GM15510 (cell line): ENCODE results near the gene FAM13C.

ENCODE experiments used
- POLR2A ChIP-seq: IDR thresholded peaks from 3 replicates; pipeline ENCODE4 v1.6.1; 2011; ENCODE audit warnings: borderline replicate concordance; ENCODE audit not compliant: insufficient read length; ENCODE audit errors: extremely low read depth

The FAM13C gene

GRCh38 chr10:59337201-59337652, 25.1 kb downstream of the FAM13C start:
- no peak for TF ChIP-seq POLR2A

GRCh38 chr10:59336632-59337031, 25.7 kb downstream of the FAM13C start:
- TF ChIP-seq POLR2A: no peak

DNA sequence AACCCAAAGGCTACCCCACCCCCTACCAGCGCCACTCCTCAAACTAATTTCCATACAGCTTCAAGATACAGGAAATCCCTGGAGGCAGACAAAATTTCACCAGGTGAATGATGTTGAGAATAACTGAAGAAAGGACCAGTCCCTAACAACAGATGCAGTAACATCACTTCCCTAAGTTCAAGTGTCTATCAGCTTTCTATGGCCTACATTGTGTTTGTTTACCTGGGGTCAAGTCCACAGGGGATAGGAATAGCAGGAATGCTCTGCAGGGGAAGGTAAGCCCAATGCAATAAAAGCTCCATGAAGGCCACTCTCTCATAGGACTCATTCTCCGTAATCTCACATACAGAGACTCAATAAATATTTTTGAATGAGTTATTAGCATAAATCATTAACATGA, 26.9 kb downstream of the FAM13C start:
- TF ChIP-seq POLR2A: no peak

DNA sequence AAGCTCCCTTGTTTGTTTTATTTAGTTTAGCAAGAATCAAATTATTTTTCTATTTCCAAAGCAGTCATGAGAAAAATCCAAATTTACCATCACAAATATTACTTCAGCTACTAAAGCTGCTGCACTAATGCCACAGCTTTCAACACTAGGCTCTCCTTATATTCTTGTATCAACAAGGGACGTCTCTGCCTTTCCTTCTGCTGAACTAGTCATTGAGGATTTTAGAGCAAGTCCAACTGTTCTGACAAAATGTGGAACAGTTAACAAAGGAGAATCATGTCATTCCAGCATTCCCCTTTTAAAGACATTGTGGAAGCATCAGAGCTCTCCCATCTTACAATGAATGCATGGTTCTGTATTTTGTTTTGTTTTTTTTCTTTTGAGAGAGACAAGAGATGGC, 28.6 kb downstream of the FAM13C start:
- no peak for TF ChIP-seq POLR2A

DNA sequence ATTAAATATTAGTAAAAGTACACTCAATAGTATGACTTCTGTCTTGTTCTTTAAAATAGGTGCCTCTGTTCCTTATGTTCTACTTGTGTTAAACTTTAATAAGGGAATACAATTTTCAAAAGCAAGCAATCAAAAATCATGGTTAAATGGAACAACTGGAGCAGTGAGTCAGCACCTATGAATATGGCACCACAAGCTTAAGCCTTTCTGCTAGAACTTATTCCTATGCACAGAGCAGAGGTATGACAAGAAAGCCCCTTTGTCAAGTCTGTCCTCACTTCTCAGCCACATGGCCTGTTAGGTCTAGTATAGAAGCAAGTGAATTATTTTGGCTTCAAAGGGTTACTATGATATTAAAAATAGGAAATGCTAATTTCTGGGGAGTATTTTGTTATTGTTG, 29.8 kb downstream of the FAM13C start:
- TF ChIP-seq POLR2A: no peak

DNA sequence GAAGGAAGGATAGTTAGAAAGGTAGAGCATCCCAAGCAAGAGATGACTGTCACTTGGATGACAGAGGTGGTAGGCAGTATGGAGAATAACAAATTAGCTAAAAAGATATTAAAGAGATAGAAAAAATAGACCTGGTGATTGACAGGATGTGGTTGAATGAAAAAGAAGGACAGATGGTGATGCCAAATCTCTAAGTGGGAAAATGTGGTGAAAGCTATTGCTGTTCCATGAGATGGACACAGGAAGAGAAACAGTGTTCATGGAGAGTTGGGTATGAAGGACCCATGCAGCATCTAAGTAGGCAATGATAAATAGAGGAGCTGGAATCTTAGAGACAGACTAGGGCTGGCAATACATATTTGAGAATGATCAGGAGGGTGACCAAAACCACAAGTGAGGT, 30.7 kb downstream of the FAM13C start:
- TF ChIP-seq POLR2A: no peak

DNA sequence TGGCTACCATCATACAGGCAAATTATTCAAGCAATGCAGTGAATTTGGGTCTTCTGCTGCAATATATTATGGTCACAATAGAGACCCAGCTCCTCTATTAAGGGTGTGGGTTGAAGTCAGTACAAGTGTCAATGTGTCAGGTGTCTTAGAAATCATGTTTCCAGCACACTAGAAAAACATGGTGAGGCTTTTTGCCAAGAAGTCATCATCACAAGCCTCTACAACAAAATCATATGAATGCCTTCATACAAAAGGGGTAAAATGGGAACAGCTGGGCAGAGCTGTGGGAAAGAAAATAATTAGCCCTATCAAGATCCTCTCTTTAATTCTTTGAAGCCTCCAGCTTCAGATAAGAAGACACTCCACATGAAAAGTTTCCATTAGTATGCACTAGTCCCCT, 37.2 kb downstream of the FAM13C start:
- TF ChIP-seq POLR2A: no peak

DNA sequence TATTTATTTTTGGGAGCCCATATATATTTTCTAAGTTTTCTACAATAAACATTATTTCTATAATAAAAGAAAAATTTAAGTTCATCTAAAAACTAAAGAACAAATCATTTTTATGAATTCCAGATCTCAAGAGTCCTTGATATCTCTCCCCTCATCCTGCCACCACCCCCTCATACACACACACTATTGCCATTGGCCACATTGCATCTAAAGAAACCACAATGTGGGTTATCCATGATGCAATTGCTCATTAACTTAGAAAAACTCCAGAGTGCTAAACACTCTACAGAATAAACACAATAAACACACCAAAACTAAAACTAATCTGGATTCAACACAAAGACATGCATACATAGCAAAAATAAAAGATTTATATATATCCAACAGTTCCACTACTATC, 37.8 kb downstream of the FAM13C start:
- TF ChIP-seq POLR2A: no peak

DNA sequence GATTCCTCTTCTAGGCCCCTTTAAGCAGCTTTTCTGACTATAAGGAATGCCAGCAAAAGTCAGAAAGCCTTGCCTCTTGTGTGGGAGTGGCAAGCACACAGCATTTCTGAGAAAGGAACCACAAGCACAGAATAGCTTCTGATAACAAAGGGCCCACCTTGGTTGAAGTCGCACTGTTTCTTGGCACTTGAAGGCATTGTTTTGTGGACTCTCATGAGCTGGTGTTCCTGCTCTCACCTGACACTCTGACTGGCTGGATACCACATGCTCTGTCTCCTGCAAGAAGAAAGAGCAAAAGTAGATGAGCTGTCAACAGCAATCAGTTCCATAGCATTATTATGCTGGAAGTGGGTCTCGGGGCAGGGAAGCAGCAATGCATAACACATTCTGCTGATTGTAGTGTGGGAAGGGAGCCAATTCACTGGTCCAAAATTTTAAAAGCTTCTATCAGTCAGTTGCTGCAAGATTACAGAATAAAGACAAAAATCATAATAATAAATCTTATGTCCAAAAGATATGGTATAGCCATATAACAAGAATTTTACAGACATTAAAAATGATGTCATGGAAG, 38.4 kb downstream of the FAM13C start:
- TF ChIP-seq POLR2A: no peak

DNA sequence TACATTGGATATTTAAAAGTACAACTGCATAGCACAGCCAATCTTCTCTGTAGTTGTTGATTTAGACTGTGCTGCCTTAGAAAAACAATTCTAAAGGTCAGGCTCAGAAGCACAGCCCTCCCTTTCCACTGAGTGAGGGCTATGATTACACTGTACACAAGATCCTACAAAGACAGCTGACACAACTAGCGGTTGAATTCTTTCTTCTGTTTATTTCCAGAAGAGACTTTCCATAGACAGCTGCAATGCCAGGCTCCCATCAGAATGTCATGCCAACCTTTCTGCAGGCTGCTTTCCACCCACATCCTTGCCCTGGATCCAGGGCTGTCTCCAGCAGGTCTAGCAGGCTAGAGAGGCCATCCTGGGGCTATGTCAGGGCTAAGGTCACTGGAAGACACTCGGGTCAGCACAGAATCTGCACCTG, 39.3 kb downstream of the FAM13C start:
- TF ChIP-seq POLR2A: no peak

- no peak for TF ChIP-seq POLR2A
Observed at GRCh38 chr10:59322131-59322530, 40.2 kb downstream of the FAM13C start.

DNA sequence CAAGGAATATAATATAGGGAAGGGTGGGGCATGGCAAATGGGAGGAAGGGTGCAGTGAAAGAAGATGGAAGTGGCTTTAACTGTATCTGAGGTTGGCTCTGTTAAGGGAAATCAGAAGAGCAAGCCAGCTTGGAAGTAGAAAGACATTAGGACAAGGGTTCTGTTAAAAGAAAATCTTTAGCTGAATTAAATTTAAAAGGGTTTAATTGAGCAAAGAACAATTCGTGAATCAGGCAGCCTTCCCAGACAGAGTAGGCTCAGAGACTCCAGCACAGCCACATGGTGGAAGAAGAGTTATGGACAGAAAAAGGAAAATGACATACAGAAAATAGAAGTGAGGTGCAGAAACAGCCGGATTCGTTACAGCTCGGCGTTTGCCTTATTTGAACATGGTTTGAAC, 42.0 kb downstream of the FAM13C start:
- no peak for TF ChIP-seq POLR2A

- no peak for TF ChIP-seq POLR2A
Observed at GRCh38 chr10:59319854-59320253, 42.5 kb downstream of the FAM13C start.

GRCh38 chr10:59317066-59317465, 45.3 kb downstream of the FAM13C start:
- no peak for TF ChIP-seq POLR2A

DNA sequence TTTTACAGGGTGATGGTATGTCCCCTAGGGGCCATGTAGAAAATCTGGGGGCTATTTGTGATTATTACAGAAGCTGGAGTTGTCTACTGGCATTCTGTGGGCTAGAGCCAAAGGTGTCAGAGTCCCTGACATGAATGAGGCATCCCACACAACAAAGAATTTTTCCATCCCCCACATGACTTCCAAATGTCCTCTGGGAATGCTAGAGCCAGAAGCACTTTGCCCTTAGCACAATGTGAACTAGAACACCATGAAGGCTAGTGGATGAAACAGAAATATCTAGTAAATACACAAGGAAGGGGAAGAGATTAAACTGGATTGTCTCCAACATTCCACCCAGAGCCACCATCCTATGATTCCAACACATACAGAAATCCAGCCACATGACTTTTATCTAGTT, 46.9 kb downstream of the FAM13C start:
- no peak for TF ChIP-seq POLR2A

- no peak for TF ChIP-seq POLR2A
Observed at GRCh38 chr10:59314268-59314667, 48.1 kb downstream of the FAM13C start.

GRCh38 chr10:59312247-59312646, 50.1 kb downstream of the FAM13C start:
- no peak for TF ChIP-seq POLR2A

GRCh38 chr10:59311025-59311424, 51.3 kb downstream of the FAM13C start:
- TF ChIP-seq POLR2A: no peak

GRCh38 chr10:59310324-59310914, 51.9 kb downstream of the FAM13C start:
- TF ChIP-seq POLR2A: no peak
